Astrocyte of the cerebellum (primary cell): ENCODE data around the gene PRSS57.
"Not testable (repeated sequence)": the region's sequence is repeated elsewhere in the genome, so short reads cannot be mapped to it uniquely, and the experiment has no call there.

Source experiments
- DNase-seq: peaks from one replicate; pipeline ENCODE4 v3.0.0-alpha.2; 2011; ENCODE audit warnings: low read depth
- H3K4me3 ChIP-seq: 2 replicates; pipeline ENCODE4 v1.5.1; 2011; ENCODE audit warnings: mild to moderate bottlenecking, low read depth, low read length, moderate library complexity
- in situ Hi-C: cut with HindIII; loops from 2 replicates; pipeline ENCODE4 v1.10.0; 2017; ENCODE audit warnings: low sequenced_read_pairs
- TF ChIP-seq, protein P1 (sequence below): IDR thresholded peaks from 2 replicates; pipeline ENCODE4 v1.5.1; 2012; ENCODE audit warnings: low read length, low read depth, moderate library complexity, mild to moderate bottlenecking; ENCODE audit errors: missing control alignments

Gene PRSS57

DNA sequence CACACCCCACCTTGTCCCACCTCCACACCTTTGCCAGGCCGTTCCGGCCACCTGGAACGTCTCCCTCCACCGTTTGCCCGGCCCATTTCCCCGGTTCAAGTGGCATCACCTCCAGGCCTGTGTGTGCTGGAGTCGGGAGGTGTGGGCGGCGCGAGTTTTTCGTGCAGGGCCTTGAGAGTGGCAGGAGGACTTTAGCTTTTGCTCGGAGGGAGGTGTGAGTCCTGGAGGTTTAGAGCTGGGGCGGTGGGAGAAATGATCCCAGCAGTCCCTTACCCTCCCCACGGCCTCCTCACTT is 9.1 kb upstream of the PRSS57 start:
- in situ Hi-C loops = no loop called here

DNA sequence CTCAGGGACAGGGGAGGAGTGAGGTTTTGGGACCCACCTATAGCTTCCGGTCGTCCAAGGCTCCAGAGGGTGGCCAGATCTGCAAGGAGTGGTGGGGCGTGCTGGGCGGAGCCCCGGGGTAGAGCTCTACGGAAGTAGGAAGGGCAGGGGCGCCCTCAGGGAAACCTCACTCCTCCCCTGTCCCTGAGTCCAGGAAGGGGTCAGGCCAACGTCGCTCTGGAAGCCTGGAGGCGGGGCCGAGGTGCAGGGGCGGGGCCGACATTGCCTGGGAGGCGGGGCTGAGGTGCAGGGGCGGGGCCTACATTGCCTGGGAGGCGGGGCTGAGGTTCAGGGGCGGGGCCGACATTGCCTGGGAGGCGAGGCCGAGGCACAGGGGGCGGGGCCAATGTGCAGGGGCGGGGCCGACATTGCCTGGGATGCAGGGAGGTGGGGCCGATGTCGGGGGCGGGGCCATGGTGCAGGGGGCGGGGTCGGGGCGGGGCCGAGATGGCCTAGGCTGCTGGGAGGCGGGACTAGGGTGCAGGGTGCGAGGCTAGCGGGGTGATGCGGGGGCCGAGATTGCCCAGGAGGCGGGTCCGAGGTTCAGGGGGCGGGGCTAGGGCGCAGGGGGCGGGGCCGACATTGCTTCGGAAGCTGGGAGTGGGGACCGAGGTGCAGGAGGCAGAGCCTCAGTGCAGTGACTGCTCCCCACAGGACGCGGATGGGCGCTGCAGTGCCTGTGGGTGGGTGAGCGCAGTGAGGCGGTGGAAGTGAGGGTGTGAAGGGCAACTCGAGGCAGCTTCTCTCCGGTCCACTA is 8.6 kb upstream of the PRSS57 start:
- in situ Hi-C loops = no loop called here

More for the DNA sequence above, 9.1 kb upstream of the PRSS57 start:
- TF ChIP-seq, protein P1, sequence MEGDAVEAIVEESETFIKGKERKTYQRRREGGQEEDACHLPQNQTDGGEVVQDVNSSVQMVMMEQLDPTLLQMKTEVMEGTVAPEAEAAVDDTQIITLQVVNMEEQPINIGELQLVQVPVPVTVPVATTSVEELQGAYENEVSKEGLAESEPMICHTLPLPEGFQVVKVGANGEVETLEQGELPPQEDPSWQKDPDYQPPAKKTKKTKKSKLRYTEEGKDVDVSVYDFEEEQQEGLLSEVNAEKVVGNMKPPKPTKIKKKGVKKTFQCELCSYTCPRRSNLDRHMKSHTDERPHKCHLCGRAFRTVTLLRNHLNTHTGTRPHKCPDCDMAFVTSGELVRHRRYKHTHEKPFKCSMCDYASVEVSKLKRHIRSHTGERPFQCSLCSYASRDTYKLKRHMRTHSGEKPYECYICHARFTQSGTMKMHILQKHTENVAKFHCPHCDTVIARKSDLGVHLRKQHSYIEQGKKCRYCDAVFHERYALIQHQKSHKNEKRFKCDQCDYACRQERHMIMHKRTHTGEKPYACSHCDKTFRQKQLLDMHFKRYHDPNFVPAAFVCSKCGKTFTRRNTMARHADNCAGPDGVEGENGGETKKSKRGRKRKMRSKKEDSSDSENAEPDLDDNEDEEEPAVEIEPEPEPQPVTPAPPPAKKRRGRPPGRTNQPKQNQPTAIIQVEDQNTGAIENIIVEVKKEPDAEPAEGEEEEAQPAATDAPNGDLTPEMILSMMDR = no peak
- no peak overlapping the region for H3K4me3 ChIP-seq
- no peak for DNase-seq

DNA sequence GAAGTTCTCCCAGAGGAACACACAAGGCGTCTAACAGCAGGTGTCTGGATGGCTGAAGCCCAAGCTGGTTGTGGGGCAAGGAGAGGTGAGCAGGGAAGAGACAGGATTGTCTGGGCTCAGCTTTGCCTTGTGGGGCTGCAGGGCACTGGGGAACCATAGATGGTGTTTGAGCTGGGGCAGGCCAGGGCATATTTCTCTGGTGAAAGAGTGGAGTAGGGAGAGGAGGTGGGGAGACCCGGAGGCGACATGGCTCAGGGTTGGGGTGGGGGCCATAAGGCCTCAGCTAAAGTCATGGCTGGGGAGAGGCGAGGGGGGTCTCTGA is 8.0 kb upstream of the PRSS57 start:
- in situ Hi-C loops = no loop called here
- H3K4me3 ChIP-seq = no peak overlapping the region
- TF ChIP-seq, protein P1 = no peak
- no peak for DNase-seq

More for the DNA sequence above, 8.6 kb upstream of the PRSS57 start:
- TF ChIP-seq, protein P1 = no peak
- no peak overlapping the region for H3K4me3 ChIP-seq
- no peak for DNase-seq

DNA sequence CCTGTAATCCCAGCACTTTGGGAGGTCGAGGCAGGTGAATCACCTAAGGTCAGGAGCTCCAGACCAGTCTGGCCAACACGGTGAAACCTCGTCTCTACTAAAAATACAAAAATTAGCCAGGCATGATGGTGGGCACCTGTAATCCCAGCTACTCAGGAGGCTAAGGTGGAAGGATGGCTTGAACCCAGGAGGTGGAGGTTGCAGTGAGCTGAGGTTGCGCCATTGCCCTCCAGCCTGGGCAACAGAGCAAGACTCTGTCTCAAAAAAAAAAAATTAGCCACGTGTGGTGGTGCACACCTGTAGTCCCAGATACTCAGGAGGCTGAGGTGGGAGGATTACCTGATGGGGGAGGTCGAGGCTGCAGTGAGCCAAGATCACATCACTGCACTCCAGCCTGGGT is 7.6 kb upstream of the PRSS57 start:
- H3K4me3 ChIP-seq, DNase-seq, in situ Hi-C loops: not testable (repeated sequence)

DNA sequence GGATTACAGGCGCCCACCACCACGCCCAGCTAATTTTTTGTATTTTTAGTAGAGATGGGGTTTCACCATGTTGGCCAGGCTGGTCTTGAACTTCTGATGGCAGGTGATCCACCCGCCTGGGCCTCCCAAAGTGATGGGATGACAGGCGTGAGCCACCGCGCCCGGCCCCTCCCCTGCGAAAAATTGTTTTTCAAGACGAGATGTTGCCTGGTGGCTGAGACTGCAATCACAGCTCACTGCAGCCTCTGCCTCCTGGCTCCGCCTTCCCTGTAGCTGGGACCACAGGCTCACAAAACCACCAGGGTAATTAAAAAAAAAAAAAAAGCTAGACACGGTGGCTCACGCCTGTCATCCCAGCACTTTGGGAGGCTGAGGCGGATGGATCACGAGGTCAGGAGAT is 4.6 kb upstream of the PRSS57 start:
- DNase-seq, H3K4me3 ChIP-seq, in situ Hi-C loops: not testable (repeated sequence)

DNA sequence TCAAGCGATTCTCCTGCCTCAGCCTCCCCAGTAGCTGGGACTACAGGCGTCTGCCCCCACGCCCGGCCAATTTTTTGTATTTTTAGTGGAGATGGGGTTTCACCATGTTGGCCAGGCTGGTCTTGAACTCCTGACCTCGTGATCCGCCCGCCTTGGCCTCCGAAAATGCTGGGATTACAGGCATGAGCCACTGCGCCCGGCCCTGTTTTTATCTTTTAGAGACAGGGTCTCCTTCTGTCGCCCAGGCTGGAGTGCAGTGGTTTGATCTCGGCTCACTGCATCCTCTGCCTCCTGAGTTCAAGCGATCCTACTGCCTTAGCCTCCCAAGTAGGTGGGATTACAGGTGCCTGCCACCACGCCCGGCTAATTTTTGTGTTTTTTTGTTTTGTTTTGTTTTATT is 3.3 kb upstream of the PRSS57 start:
- DNase-seq, H3K4me3 ChIP-seq, in situ Hi-C loops: not testable (repeated sequence)

DNA sequence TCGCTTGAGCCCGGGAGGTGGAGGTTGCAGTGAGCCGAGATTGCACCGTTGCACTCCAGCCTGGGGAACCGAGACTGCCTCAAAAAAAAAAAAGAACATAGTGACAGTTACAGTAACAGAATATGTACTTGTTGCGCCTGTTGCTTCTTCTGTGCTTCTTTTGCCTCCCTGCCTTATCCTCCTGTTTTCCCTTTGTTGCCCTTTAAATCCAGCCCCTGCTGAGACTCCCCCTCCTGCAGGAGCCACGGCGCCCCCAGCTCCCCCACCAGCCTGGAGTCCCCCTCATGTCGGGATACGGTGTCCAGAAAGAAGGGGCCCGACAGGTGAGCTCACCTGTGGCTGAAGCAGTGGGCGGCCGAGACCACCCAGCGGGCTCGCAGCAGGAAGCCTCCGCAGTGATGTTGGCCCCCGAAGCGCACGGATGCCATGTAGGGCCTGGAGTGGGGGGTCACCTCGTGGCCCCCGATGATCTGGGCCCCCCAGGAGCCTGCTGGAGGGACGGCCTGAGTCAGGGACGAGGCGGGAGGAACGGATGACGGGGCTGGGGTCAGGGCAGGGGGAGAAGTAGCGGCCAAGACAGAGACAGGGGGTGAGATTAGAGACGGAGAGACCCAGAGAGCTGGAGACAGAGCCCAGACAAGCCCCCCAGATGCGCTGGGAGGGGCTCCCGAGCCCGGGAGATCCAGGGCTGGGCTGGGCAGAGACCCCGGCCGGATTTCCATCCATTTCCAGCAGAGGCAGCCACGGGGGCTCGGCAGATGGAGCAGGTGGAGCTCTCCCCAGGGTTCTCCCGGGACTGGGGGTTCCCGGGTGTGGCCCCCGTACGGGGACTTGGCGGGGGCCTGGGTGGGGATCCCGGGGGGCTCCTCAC is 536 bp downstream of the PRSS57 start:
- TF ChIP-seq, protein P1 = no peak
- no peak for DNase-seq
- H3K4me3 ChIP-seq = no peak overlapping the region
- in situ Hi-C loops = no loop called here

DNA sequence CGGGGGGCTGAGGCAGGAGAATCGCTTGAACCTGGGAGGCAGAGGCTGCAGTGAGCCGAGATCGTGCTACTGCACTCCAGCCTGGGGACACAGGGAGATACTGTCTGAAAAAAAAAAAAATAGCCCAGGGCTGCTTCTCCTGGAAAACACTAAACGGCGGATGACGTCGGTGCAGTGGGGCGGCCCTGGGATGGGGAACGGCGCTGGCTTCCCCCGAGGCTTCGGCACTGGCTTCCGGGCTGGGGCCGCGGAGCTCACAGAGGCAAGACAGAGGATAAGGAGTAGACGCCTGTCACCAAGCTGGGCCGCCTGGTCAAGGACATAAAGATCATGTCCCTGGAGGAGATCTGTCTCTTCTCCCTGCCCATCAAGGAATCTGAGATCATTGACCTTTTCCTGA is 5.0 kb downstream of the PRSS57 start:
- TF ChIP-seq, protein P1 = no peak
- no peak overlapping the region for H3K4me3 ChIP-seq
- in situ Hi-C loops = no loop called here
- DNase-seq = no peak
